HG03039 (cell line): ENCODE data around the gene ABTB2.
"Not testable (repeated sequence)": the region's sequence is repeated elsewhere in the genome, so short reads cannot be mapped to it uniquely, and the experiment has no call there.

Source experiments
- ATAC-seq: cut with Tn5 transposase; IDR thresholded peaks from one replicate; pipeline ENCODE4 v1.9.1; 2021; ENCODE audit warnings: mild to moderate bottlenecking, moderate library complexity; ENCODE audit not compliant: unreplicated experiment

The ABTB2 gene

GRCh38 chr11:34357701-34358257, at the start of gene ABTB2:
TSS of gene ABTB2 (minus strand) at chr11:34358010.
- peak; percentile 83 for ATAC-seq

GRCh38 chr11:34407121-34407813, 49.5 kb upstream of the ABTB2 start:
- ATAC-seq: no peak

GRCh38 chr11:34406413-34406812, 48.6 kb upstream of the ABTB2 start:
- no peak for ATAC-seq

GRCh38 chr11:34405079-34405858, 47.5 kb upstream of the ABTB2 start:
- no peak for ATAC-seq

GRCh38 chr11:34404280-34404679, 46.5 kb upstream of the ABTB2 start:
- ATAC-seq: no peak

- ATAC-seq: no peak
Observed at GRCh38 chr11:34403431-34403830, 45.6 kb upstream of the ABTB2 start.

- ATAC-seq: no peak
Observed at GRCh38 chr11:34397811-34398210, 40.0 kb upstream of the ABTB2 start.

GRCh38 chr11:34397120-34397519, 39.3 kb upstream of the ABTB2 start:
- ATAC-seq: no peak

GRCh38 chr11:34395916-34396550, 38.2 kb upstream of the ABTB2 start:
- ATAC-seq: no peak

GRCh38 chr11:34394771-34395300, 37.0 kb upstream of the ABTB2 start:
- ATAC-seq: no peak

GRCh38 chr11:34387653-34388052, 29.8 kb upstream of the ABTB2 start:
- ATAC-seq: no peak

GRCh38 chr11:34386356-34386755, 28.5 kb upstream of the ABTB2 start:
- ATAC-seq: not testable (repeated sequence)

GRCh38 chr11:34382532-34383276, 24.9 kb upstream of the ABTB2 start:
- no peak for ATAC-seq

- no peak for ATAC-seq
Observed at GRCh38 chr11:34381775-34382174, 24.0 kb upstream of the ABTB2 start.

- ATAC-seq: no peak
Observed at GRCh38 chr11:34380696-34381095, 22.9 kb upstream of the ABTB2 start.

GRCh38 chr11:34379539-34379938, 21.7 kb upstream of the ABTB2 start:
- ATAC-seq: no peak

GRCh38 chr11:34379079-34379478, 21.3 kb upstream of the ABTB2 start:
- no peak for ATAC-seq

- ATAC-seq: no peak
Observed at GRCh38 chr11:34373727-34374126, 15.9 kb upstream of the ABTB2 start.

- ATAC-seq: no peak
Observed at GRCh38 chr11:34366522-34366921, 8.7 kb upstream of the ABTB2 start.

- no peak for ATAC-seq
Observed at GRCh38 chr11:34364102-34364501, 6.3 kb upstream of the ABTB2 start.
